ENCODE measurements around the gene PLD3.

DNA sequence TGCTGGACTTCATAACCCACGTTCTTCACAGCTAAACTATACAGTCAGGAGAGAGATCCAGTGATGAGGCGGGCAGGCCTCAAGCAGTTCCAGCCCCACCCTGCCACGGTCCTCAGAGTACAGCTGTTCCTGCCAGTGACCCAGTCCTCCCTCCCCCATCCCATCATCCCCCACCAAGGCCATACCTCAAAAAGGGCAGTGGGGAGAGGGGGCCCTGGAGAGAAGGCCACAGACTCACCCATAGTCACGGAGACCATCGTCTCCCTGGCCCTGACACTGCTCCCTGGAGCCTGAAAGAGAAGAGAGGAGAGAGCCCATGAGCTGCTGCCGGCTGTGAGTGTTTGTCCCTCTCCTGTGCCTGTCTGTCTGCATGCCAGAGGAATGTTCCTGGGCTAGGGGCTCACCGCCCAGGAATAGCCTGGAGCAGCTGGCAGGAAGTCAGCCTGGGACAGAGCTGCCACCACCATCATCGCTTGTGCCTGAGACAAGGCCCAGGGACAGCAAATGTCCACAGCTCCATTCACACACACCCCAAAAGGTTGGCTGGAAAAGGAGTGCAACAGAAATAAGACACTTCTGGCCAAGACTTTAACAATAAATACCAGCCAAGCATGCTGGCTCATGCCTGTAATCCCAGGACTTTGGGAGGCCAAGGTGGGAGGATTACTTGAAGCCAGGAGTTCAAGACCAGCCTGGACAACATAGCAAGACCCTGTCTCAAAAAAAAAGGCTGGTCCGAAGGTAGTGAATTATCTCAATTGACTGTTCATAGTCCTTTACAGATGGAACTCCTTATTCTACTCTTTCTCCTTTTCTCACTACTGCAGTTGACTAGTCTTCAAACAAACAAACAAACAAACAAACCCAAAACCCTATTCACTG lies 6.7 kb upstream of the PLD3 start:
- no peak for TF ChIP-seq CTCF (conservative IDR thresholded peaks at IDR 0.05; ENCODE audit: low read length)
- TF ChIP-seq EZH2phosphoT487 (IDR thresholded peaks at IDR 0.05; ENCODE audit: borderline replicate concordance): no peak

Data from Loucy (cell line).